ENCODE measurements around the gene MRPS30. TPM values are rescaled to one million over a fixed set of nuclear protein-coding genes. Genes with fewer than 3 reads are reported as not detected.

The MRPS30 gene
- total and polyA plus RNA-seq, 2 of the 13 experiments (the other 11 are each of a cell fraction or from before 2014, with no cell fraction given) = 36.4 to 67.6 TPM

GRCh38 chr5:44808435-44809214 is at the start of gene MRPS30 (continued):
- TF ChIP-seq SP140L (CRISPR knock-in tag; IDR thresholded peaks at IDR 0.05; ENCODE audit: borderline replicate concordance) = no peak
- no peak for TF ChIP-seq NONO (IDR thresholded peaks at IDR 0.05)
- peak; percentile 84 for TF ChIP-seq NONO (CRISPR knock-in tag; conservative IDR thresholded peaks at IDR 0.05)
- peak; percentile 72 for TF ChIP-seq CBFB (CRISPR knock-in tag; IDR thresholded peaks at IDR 0.05)
- no peak for TF ChIP-seq MZF1 (CRISPR knock-in tag; IDR thresholded peaks at IDR 0.05; ENCODE audit: borderline replicate concordance)
- peak; percentile 56; the same call in 1 of the 2 replicates for TF ChIP-seq ZSCAN5A (CRISPR knock-in tag; IDR thresholded peaks at IDR 0.05; ENCODE audit: borderline replicate concordance)
- TF ChIP-seq RFXAP (CRISPR knock-in tag; IDR thresholded peaks at IDR 0.05; ENCODE audit: borderline replicate concordance) = peak; percentile 92
- peak; percentile 77; the same call in 1 of the 2 replicates for TF ChIP-seq ZNF772 (CRISPR knock-in tag; IDR thresholded peaks at IDR 0.05)
- peak; percentile 83; the same call in 1 of the 2 replicates for TF ChIP-seq ZSCAN31 (CRISPR knock-in tag; IDR thresholded peaks at IDR 0.05; ENCODE audit: low read depth)
- TF ChIP-seq SOX6 (IDR thresholded peaks at IDR 0.05) = no peak
- TF ChIP-seq SOX6 (CRISPR knock-in tag; IDR thresholded peaks at IDR 0.05) = peak; percentile 80
- no peak for TF ChIP-seq AGO1 (IDR thresholded peaks at IDR 0.05; ENCODE audit: low read depth, low read length, poor library complexity, severe bottlenecking)
- TF ChIP-seq ZNF768 (CRISPR knock-in tag; IDR thresholded peaks at IDR 0.05) = 0 out of 2 replicates have a peak, but pooled peaks have one; percentile 41
- peak; percentile 67; the same call in 1 of the 2 replicates for TF ChIP-seq ZNF232 (CRISPR knock-in tag; IDR thresholded peaks at IDR 0.05; ENCODE audit: borderline replicate concordance)
- TF ChIP-seq ZNF563 (CRISPR knock-in tag; IDR thresholded peaks at IDR 0.05) = peak; percentile 93
- 0 out of 2 replicates have a peak, but pooled peaks have one; percentile 25 for TF ChIP-seq SSRP1 (CRISPR knock-in tag; IDR thresholded peaks at IDR 0.05)
- TF ChIP-seq ZMYM4 (CRISPR knock-in tag; IDR thresholded peaks at IDR 0.05) = peak; percentile 100
- TF ChIP-seq GATA4 (IDR thresholded peaks at IDR 0.05; ENCODE audit: borderline replicate concordance, low read depth) = no peak
- no peak for TF ChIP-seq TCF7 (IDR thresholded peaks at IDR 0.05; ENCODE audit: low read depth)
- peak; percentile 63; the same call in 1 of the 2 replicates for TF ChIP-seq E2F1 (CRISPR knock-in tag; IDR thresholded peaks at IDR 0.05)
- TF ChIP-seq ZNF343 (CRISPR knock-in tag; IDR thresholded peaks at IDR 0.05) = no peak
- peak; percentile 49; the same call in 1 of the 2 replicates for TF ChIP-seq ETS1 (CRISPR knock-in tag; IDR thresholded peaks at IDR 0.05)
- peak; percentile 95 for TF ChIP-seq BRD4 (CRISPR knock-in tag; IDR thresholded peaks at IDR 0.05)
- TF ChIP-seq, protein P1, sequence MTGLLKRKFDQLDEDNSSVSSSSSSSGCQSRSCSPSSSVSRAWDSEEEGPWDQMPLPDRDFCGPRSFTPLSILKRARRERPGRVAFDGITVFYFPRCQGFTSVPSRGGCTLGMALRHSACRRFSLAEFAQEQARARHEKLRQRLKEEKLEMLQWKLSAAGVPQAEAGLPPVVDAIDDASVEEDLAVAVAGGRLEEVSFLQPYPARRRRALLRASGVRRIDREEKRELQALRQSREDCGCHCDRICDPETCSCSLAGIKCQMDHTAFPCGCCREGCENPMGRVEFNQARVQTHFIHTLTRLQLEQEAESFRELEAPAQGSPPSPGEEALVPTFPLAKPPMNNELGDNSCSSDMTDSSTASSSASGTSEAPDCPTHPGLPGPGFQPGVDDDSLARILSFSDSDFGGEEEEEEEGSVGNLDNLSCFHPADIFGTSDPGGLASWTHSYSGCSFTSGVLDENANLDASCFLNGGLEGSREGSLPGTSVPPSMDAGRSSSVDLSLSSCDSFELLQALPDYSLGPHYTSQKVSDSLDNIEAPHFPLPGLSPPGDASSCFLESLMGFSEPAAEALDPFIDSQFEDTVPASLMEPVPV (CRISPR knock-in tag; IDR thresholded peaks at IDR 0.05) = no peak
- no peak for TF ChIP-seq ZNF251 (CRISPR knock-in tag; IDR thresholded peaks at IDR 0.05)
- TF ChIP-seq HOXA7 (CRISPR knock-in tag; IDR thresholded peaks at IDR 0.05) = no peak

Measured in HepG2 (cell line).